KMS-11 (cell line): ENCODE results near the gene NFXL1.

ENCODE experiments used
- H2AFZ ChIP-seq: fragments of 200-600 bp; sonication (generic); 2 replicates; pipeline ENCODE4 v1.6.1; 2016; ENCODE audit warnings: antibody characterized with exemption, mixed run types, low read depth
- H3K27ac ChIP-seq: fragments of 200-600 bp; sonication (generic); 2 replicates; pipeline ENCODE4 v1.6.1; 2016; ENCODE audit warnings: mild to moderate bottlenecking, mixed run types
- H3K27me3 ChIP-seq: fragments of 200-600 bp; sonication (generic); 2 replicates; pipeline ENCODE4 v1.6.1; 2017; ENCODE audit warnings: mild to moderate bottlenecking, low read depth, mixed run types, moderate library complexity; ENCODE audit not compliant: insufficient read depth
- H3K36me3 ChIP-seq: fragments of 200-600 bp; sonication (generic); 2 replicates; pipeline ENCODE4 v1.6.1; 2017; ENCODE audit warnings: mild to moderate bottlenecking, mixed run types; ENCODE audit not compliant: insufficient read depth
- H3K4me1 ChIP-seq: fragments of 200-600 bp; sonication (generic); 2 replicates; pipeline ENCODE4 v1.6.1; 2016; ENCODE audit warnings: mild to moderate bottlenecking, low read depth, mixed run types; ENCODE audit not compliant: poor library complexity, severe bottlenecking
- H3K4me2 ChIP-seq: fragments of 200-600 bp; sonication (generic); 2 replicates; pipeline ENCODE4 v1.7.0; 2016; ENCODE audit warnings: mild to moderate bottlenecking, mixed run types
- H3K4me3 ChIP-seq: fragments of 200-600 bp; sonication (generic); IDR thresholded peaks from 2 replicates; pipeline ENCODE4 v1.6.1; 2017; ENCODE audit warnings: low read depth, low read length, mixed read lengths; ENCODE audit not compliant: insufficient read depth
- H3K79me2 ChIP-seq: fragments of 200-600 bp; sonication (generic); 2 replicates; pipeline ENCODE4 v1.6.1; 2016; ENCODE audit warnings: low read depth, mixed run types; ENCODE audit not compliant: insufficient read depth
- H3K9ac ChIP-seq: fragments of 200-600 bp; sonication (generic); 2 replicates; pipeline ENCODE4 v1.6.1; 2016; ENCODE audit warnings: mild to moderate bottlenecking, mixed run types
- H4K20me1 ChIP-seq: fragments of 200-600 bp; sonication (generic); 2 replicates; pipeline ENCODE4 v1.6.1; 2016; ENCODE audit warnings: mild to moderate bottlenecking, mixed run types; ENCODE audit not compliant: insufficient read depth
- CTCF ChIP-seq: fragments of 200-600 bp; sonication (generic); conservative IDR thresholded peaks from 2 replicates; pipeline ENCODE4 v1.6.1; 2017; ENCODE audit warnings: low read depth, mild to moderate bottlenecking, antibody characterized with exemption, low read length, moderate library complexity, mixed read lengths

Gene NFXL1

DNA sequence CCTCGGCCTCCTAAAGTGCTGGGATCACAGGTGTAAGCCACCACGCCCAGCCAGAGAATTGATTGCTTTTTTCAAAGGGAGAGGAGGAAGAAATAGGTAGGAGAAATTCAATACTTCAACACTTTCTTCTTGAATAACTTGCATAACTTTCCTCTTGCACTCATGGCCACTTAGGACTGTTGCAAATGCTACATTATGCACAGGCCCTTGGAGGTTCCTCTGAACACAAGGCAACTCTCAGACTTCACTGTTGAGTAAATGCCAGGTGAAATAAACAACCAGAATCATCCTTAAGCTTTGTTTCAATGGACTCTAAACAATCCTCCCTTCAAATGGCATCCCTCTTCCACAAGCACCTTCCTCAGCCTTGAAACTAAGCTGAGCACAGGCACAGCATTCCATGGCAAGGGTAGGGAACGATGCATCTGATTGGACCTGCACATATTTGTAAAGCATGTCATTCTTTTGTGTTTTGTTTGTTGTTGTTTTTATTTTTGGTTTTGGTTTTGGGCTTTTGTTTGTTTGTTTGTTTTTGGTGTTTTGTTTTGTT, 104.7 kb downstream of the NFXL1 start:
- Histone ChIP-seq H4K20me1 (no peaks in the 10 kb centered on the region), H3K4me1 (no peaks in the 10 kb centered on the region)
- no peak for TF ChIP-seq CTCF

GRCh38 chr4:47804598-47804997, 109.8 kb downstream of the NFXL1 start:
- Histone ChIP-seq H3K9ac (no peak overlapping the region), H3K79me2 (no peaks in the 10 kb centered on the region), H3K36me3 (no peaks in the 10 kb centered on the region), H3K4me2 (no peak overlapping the region), H3K27ac (no peak overlapping the region), H4K20me1 (no peaks in the 10 kb centered on the region), H2AFZ (no peak overlapping the region), H3K4me3 (no peak overlapping the region), H3K27me3 (no peaks in the 10 kb centered on the region), H3K4me1 (no peaks in the 10 kb centered on the region)
- TF ChIP-seq CTCF, result no peak

More for the DNA sequence above, 104.7 kb downstream of the NFXL1 start:
- H2AFZ ChIP-seq, result no peak overlapping the region
- H3K9ac ChIP-seq, result no peak overlapping the region
- H3K79me2 ChIP-seq, result no peaks in the 10 kb centered on the region
- no peak overlapping the region for H3K27ac ChIP-seq
- H3K27me3 ChIP-seq, result no peaks in the 10 kb centered on the region
- H3K36me3 ChIP-seq, result no peaks in the 10 kb centered on the region
- no peak overlapping the region for H3K4me3 ChIP-seq
- no peak overlapping the region for H3K4me2 ChIP-seq

GRCh38 chr4:47801481-47802002, 112.8 kb downstream of the NFXL1 start:
- no peak overlapping the region for H3K4me3 ChIP-seq
- H2AFZ ChIP-seq, result no peak overlapping the region
- H3K4me2 ChIP-seq, result no peak overlapping the region
- H3K4me1 ChIP-seq, result no peaks in the 10 kb centered on the region
- H3K79me2 ChIP-seq, result no peaks in the 10 kb centered on the region
- no peak for TF ChIP-seq CTCF
- H3K9ac ChIP-seq, result no peak overlapping the region
- H3K27ac ChIP-seq, result no peak overlapping the region
- no peaks in the 10 kb centered on the region for H3K27me3 ChIP-seq
- H4K20me1 ChIP-seq, result no peaks in the 10 kb centered on the region
- H3K36me3 ChIP-seq, result no peaks in the 10 kb centered on the region

GRCh38 chr4:47798165-47798564, 116.2 kb downstream of the NFXL1 start:
- Histone ChIP-seq H2AFZ (no peak overlapping the region), H3K4me3 (no peak overlapping the region), H3K4me1 (no peaks in the 10 kb centered on the region), H3K9ac (no peak overlapping the region), H3K36me3 (no peaks in the 10 kb centered on the region), H4K20me1 (no peaks in the 10 kb centered on the region), H3K79me2 (no peaks in the 10 kb centered on the region), H3K27ac (no peak overlapping the region), H3K4me2 (no peak overlapping the region), H3K27me3 (no peaks in the 10 kb centered on the region)
- no peak for TF ChIP-seq CTCF
